ENCODE data around the gene ARID3A.
"Not testable (repeated sequence)": the region's sequence is repeated elsewhere in the genome, so short reads cannot be mapped to it uniquely, and the experiment has no call there.

The ARID3A gene

DNA sequence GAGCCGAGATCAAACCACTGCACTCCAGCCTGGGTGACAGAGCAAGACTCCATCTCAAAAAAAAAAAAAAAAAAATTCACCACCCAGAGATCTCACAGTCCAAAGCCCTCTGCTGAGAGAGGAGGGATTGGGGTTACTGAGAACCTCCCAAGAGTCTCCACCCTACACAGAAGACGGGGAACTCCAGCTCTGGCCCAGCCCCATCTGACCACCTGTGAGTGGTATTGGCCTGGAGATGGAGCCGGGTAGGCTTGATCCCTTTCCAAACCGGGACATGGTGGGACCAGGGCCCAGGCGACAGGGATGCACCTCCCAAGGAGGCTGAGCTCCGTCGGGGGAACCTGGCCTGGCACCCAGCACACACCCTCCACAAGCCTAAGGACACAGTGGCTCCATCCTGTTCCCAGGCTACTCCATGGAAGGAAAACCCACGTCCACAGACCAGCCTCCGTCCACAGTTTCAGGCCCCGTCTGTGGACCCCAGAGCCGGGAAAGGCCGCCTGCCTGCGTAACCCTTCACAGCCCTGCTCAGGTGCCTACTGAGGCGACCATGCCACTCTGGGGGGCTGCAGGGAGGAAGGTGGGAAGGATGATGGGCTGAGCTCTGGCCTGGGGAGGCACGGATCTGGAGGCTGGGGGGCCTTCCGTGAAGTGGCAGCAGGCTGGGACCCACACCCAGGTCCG is 93.2 kb downstream of the ARID3A start:
- DNase-seq, result no peak

- DNase-seq, result no peak
Measured at GRCh38 chr19:1019616-1019961, 93.8 kb downstream of the ARID3A start.

- DNase-seq, result no peak
Measured at GRCh38 chr19:1019980-1020867, 94.4 kb downstream of the ARID3A start.

DNA sequence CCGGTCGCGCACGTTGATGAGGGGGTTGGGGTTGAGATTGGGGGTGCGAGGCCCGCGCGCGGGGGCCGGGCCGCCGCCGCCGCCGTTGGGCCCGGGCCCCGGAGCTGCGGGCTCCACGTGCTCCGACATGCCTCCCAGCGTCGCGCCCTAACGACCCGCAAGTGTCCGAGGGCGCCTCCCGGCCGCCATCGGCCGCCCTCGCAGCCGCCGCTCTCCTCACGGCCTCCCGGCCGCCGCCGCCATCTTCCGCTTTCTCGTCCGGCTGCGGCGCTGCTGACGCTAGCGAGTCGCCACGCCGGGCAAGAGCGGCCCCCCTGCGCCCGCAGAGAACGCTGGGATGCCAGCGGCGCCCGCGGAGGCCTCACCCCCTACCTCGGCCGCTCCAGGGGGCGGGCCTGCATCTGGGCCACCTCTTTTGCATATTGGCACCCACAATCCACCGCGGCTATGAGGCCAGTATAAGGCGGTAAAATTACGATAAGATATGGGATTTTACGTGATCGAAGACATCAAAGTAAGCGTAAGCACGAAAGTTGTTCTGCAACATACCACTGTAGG is 95.1 kb downstream of the ARID3A start, which contains the start of gene TMEM259:
Gene TMEM259, minus strand, starts transcription at position 256 of the 558 bp plus-strand sequence. Its CDS starts 127 bp downstream, at position 129.
- DNase-seq, result peak; percentile 98

GRCh38 chr19:1023883-1024188 is 98.0 kb downstream of the ARID3A start:
- DNase-seq, result not testable (repeated sequence)

DNA sequence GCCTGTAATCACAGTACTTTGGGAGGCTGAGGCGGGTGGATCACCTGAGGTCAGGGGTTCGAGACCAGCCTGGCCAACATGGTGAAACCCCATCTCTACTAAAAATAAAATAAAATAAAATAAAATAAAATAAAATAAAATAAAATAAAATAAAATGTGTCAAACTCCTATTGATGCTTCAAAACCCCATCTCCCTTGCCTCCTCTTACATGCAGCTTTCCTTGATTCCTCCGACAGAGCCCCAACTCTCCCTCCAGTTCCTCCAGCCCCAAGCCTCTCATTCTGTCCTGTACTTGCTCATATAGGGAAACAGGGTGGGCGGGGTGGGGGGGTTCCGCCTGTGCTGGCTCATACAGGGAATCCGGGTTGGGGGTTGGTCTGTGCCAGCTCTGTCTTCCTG is 99.2 kb downstream of the ARID3A start:
- not testable (repeated sequence) for DNase-seq
